ENCODE results near the gene GPHN. TPM values are rescaled to one million over a fixed set of nuclear protein-coding genes. Genes with fewer than 3 reads are reported as not detected.

The GPHN gene
- polyA plus RNA-seq, 1 donor (not counting 4 experiments of a cell fraction or from before 2014, with no cell fraction given), result 17.6 TPM

GRCh38 chr14:66650491-66650911 is 142.6 kb downstream of the GPHN start:
- Histone ChIP-seq H3K9me3 (ENCODE audit: control insufficient read depth, low read depth, low read length) (no peaks in the 10 kb centered on the region), H3K36me3 (ENCODE audit: control insufficient read depth in 2 of 2, extremely low read depth in 1 of 2, insufficient read depth in 2 of 2, low read length in 2 of 2) (no peaks in the 10 kb centered on the region), H3K79me2 (ENCODE audit: control insufficient read depth, insufficient read depth, low read length) (peaks cover 11% of the 10 kb centered on the region), H4K20me1 (ENCODE audit: control insufficient read depth, extremely low read depth, insufficient read depth, low read length) (no peaks in the 10 kb centered on the region), H3K4me1 (ENCODE audit: control insufficient read depth, extremely low read depth, insufficient read depth, low read length) (peaks cover 5% of the 10 kb centered on the region), H3K4me3 (ENCODE audit: control insufficient read depth in 2 of 3, extremely low read depth in 1 of 3, insufficient read depth in 2 of 3, low read depth in 1 of 3, low read length in 3 of 3) (no peak overlapping the region), H3K9ac (ENCODE audit: control insufficient read depth, extremely low read depth, insufficient read depth, low read length) (no peak overlapping the region), H3K4me2 (ENCODE audit: control insufficient read depth, extremely low read depth, insufficient read depth, low read depth, low read length) (no peak overlapping the region), H2AFZ (ENCODE audit: control insufficient read depth, low read length) (no peak overlapping the region), H3K27ac (ENCODE audit: control insufficient read depth, insufficient read depth, low read length) (no peak overlapping the region), H3K27me3 (ENCODE audit: control insufficient read depth, extremely low read depth, insufficient read depth, low read length) (no peaks in the 10 kb centered on the region), H3K9me1 (ENCODE audit: control insufficient read depth, extremely low read depth, insufficient read depth, low read length) (no peaks in the 10 kb centered on the region)
- TF ChIP-seq CTCF (optimal IDR thresholded peaks at IDR 0.05 in 1 of 3, IDR thresholded peaks at IDR 0.05 in 1 of 3, conservative IDR thresholded peaks at IDR 0.05 in 1 of 3; ENCODE audit: extremely low read depth in 1 of 3, insufficient read depth in 2 of 3, low read length in 3 of 3), result no peak
- TF ChIP-seq EZH2 (IDR thresholded peaks at IDR 0.05; ENCODE audit: low read length), result no peak
- DNase-seq (ENCODE audit: low read depth, low spot score) (no peak), FAIRE-seq (peak; percentile 48)
- dilution Hi-C loops (cut with MboI; ENCODE audit: extremely low pct_ligation_motif_present, low sequenced_read_pairs), result no loop called here

- Histone ChIP-seq H2AFZ (ENCODE audit: control insufficient read depth, low read length) (no peak overlapping the region), H4K20me1 (ENCODE audit: control insufficient read depth, extremely low read depth, insufficient read depth, low read length) (no peaks in the 10 kb centered on the region), H3K9me3 (ENCODE audit: control insufficient read depth, low read depth, low read length) (no peaks in the 10 kb centered on the region), H3K4me1 (ENCODE audit: control insufficient read depth, extremely low read depth, insufficient read depth, low read length) (peaks cover 3% of the 10 kb centered on the region), H3K4me3 (ENCODE audit: control insufficient read depth in 2 of 3, extremely low read depth in 1 of 3, insufficient read depth in 2 of 3, low read depth in 1 of 3, low read length in 3 of 3) (no peak overlapping the region), H3K9me1 (ENCODE audit: control insufficient read depth, extremely low read depth, insufficient read depth, low read length) (no peaks in the 10 kb centered on the region), H3K36me3 (ENCODE audit: control insufficient read depth in 2 of 2, extremely low read depth in 1 of 2, insufficient read depth in 2 of 2, low read length in 2 of 2) (no peaks in the 10 kb centered on the region), H3K79me2 (ENCODE audit: control insufficient read depth, insufficient read depth, low read length) (peaks cover 11% of the 10 kb centered on the region), H3K9ac (ENCODE audit: control insufficient read depth, extremely low read depth, insufficient read depth, low read length) (no peak overlapping the region), H3K4me2 (ENCODE audit: control insufficient read depth, extremely low read depth, insufficient read depth, low read depth, low read length) (no peak overlapping the region), H3K27me3 (ENCODE audit: control insufficient read depth, extremely low read depth, insufficient read depth, low read length) (no peaks in the 10 kb centered on the region), H3K27ac (ENCODE audit: control insufficient read depth, insufficient read depth, low read length) (no peak overlapping the region)
- no peak for DNase-seq (ENCODE audit: low read depth, low spot score)
- no peak for FAIRE-seq
- dilution Hi-C loops (cut with MboI; ENCODE audit: extremely low pct_ligation_motif_present, low sequenced_read_pairs), result no loop called here
- no peak for TF ChIP-seq CTCF (optimal IDR thresholded peaks at IDR 0.05 in 1 of 3, IDR thresholded peaks at IDR 0.05 in 1 of 3, conservative IDR thresholded peaks at IDR 0.05 in 1 of 3; ENCODE audit: extremely low read depth in 1 of 3, insufficient read depth in 2 of 3, low read length in 3 of 3)
- TF ChIP-seq EZH2 (IDR thresholded peaks at IDR 0.05; ENCODE audit: low read length), result no peak
Observed at GRCh38 chr14:66651536-66652220, 143.7 kb downstream of the GPHN start.
